Ectodermal cell (in vitro differentiated cells): Measurements from ENCODE around the gene MMP7.

Source experiments
- H3K27ac ChIP-seq: 2 replicates; pipeline ENCODE4 v1.7.0; 2013; ENCODE audit warnings: mild to moderate bottlenecking, low read depth, low read length; ENCODE audit not compliant: insufficient read depth, poor library complexity, severe bottlenecking
- H3K27me3 ChIP-seq: 2 replicates; pipeline ENCODE4 v1.7.0; 2013; ENCODE audit warnings: mild to moderate bottlenecking, low read length; ENCODE audit not compliant: insufficient read depth, control insufficient read depth, poor library complexity, severe bottlenecking
- H3K36me3 ChIP-seq: one replicate; pipeline ENCODE4 v1.7.0; 2013; ENCODE audit warnings: low read length; ENCODE audit not compliant: control insufficient read depth, insufficient read depth
- H3K4me1 ChIP-seq: one replicate; pipeline ENCODE4 v1.7.0; 2013; ENCODE audit warnings: low read length; ENCODE audit not compliant: control insufficient read depth, insufficient read depth
- H3K4me3 ChIP-seq: 2 replicates; pipeline ENCODE4 v1.7.0; 2013; ENCODE audit warnings: low read depth, low read length, control low read depth; ENCODE audit not compliant: insufficient read depth
- H3K9me3 ChIP-seq: 2 replicates; pipeline ENCODE4 v1.7.0; 2013; ENCODE audit warnings: mild to moderate bottlenecking, low read length, moderate library complexity; ENCODE audit not compliant: control insufficient read depth
- WGBS, 2 experiments: methylation state at CpG; one replicate each; pipeline ENCODE4 v1.1.7; 2013; ENCODE audit warnings: missing lambda C conversion rate in 2 of 2; 5-methylcytosine and 5-hydroxymethylcytosine counted together

MMP7 gene

GRCh38 chr11:102499931-102500330, 30.6 kb downstream of the MMP7 start:
- Histone ChIP-seq H3K27me3 (no peaks in the 10 kb centered on the region), H3K4me1 (no peaks in the 10 kb centered on the region), H3K9me3 (no peaks in the 10 kb centered on the region), H3K27ac (no peak overlapping the region), H3K36me3 (no peaks in the 10 kb centered on the region), H3K4me3 (no peak overlapping the region)
- WGBS, 2 experiments = 87 to 100% methylated on average over 1 of the region's 2 CpGs

- Histone ChIP-seq H3K36me3 (no peaks in the 10 kb centered on the region), H3K27me3 (no peaks in the 10 kb centered on the region), H3K27ac (no peak overlapping the region), H3K9me3 (no peaks in the 10 kb centered on the region), H3K4me1 (no peaks in the 10 kb centered on the region), H3K4me3 (no peak overlapping the region)
- WGBS, 2 experiments = 90 to 92% methylated on average over 3 of the region's 3 CpGs
These were observed 31.4 kb downstream of the MMP7 start for GRCh38 chr11:102499151-102499550.

GRCh38 chr11:102497061-102497460, 33.5 kb downstream of the MMP7 start:
- no peaks in the 10 kb centered on the region for H3K4me1 ChIP-seq
- no peaks in the 10 kb centered on the region for H3K9me3 ChIP-seq
- WGBS, 2 experiments = no CpG with 5 or more reads among the region's 4 CpGs
- no peak overlapping the region for H3K27ac ChIP-seq
- H3K36me3 ChIP-seq = no peaks in the 10 kb centered on the region
- H3K27me3 ChIP-seq = no peaks in the 10 kb centered on the region
- no peak overlapping the region for H3K4me3 ChIP-seq

GRCh38 chr11:102495161-102496042, 35.1 kb downstream of the MMP7 start:
- Histone ChIP-seq H3K27ac (no peak overlapping the region), H3K4me3 (no peak overlapping the region)
- 43 to 46% methylated on average over 12 of the region's 12 CpGs for WGBS, 2 experiments

GRCh38 chr11:102494216-102494615, 36.3 kb downstream of the MMP7 start:
- Histone ChIP-seq H3K9me3 (no peaks in the 10 kb centered on the region), H3K36me3 (no peaks in the 10 kb centered on the region), H3K27me3 (no peaks in the 10 kb centered on the region), H3K4me1 (no peaks in the 10 kb centered on the region), H3K27ac (no peak overlapping the region), H3K4me3 (no peak overlapping the region)
- 95 to 97% methylated on average over 4 to 6 of the region's 6 CpGs for WGBS, 2 experiments

More at GRCh38 chr11:102495161-102496042, 35.1 kb downstream of the MMP7 start:
- no peaks in the 10 kb centered on the region for H3K9me3 ChIP-seq
- H3K27me3 ChIP-seq = no peaks in the 10 kb centered on the region
- H3K4me1 ChIP-seq = no peaks in the 10 kb centered on the region
- no peaks in the 10 kb centered on the region for H3K36me3 ChIP-seq

- H3K4me1 ChIP-seq = no peaks in the 10 kb centered on the region
- WGBS, 2 experiments = 80 to 86% methylated on average over 4 to 5 of the region's 5 CpGs
- no peaks in the 10 kb centered on the region for H3K36me3 ChIP-seq
- H3K27me3 ChIP-seq = no peaks in the 10 kb centered on the region
- no peaks in the 10 kb centered on the region for H3K9me3 ChIP-seq
- H3K4me3 ChIP-seq = no peak overlapping the region
- H3K27ac ChIP-seq = no peak overlapping the region
These were observed 37.0 kb downstream of the MMP7 start for GRCh38 chr11:102493524-102493923.

GRCh38 chr11:102491969-102492368, 38.6 kb downstream of the MMP7 start:
- Histone ChIP-seq H3K27ac (no peak overlapping the region), H3K4me1 (no peaks in the 10 kb centered on the region), H3K4me3 (no peak overlapping the region), H3K36me3 (no peaks in the 10 kb centered on the region), H3K9me3 (no peaks in the 10 kb centered on the region), H3K27me3 (no peaks in the 10 kb centered on the region)
- 98 to 100% methylated on average over 2 of the region's 2 CpGs for WGBS, 2 experiments

- Histone ChIP-seq H3K27me3 (no peaks in the 10 kb centered on the region), H3K27ac (no peak overlapping the region), H3K9me3 (no peaks in the 10 kb centered on the region), H3K4me3 (no peak overlapping the region), H3K4me1 (no peaks in the 10 kb centered on the region), H3K36me3 (no peaks in the 10 kb centered on the region)
- 74 to 89% methylated on average over 2 to 5 of the region's 5 CpGs for WGBS, 2 experiments
These were observed 41.1 kb downstream of the MMP7 start for GRCh38 chr11:102489186-102490145.

GRCh38 chr11:102488208-102488607, 42.3 kb downstream of the MMP7 start:
- Histone ChIP-seq H3K4me3 (no peak overlapping the region), H3K4me1 (no peaks in the 10 kb centered on the region), H3K36me3 (no peaks in the 10 kb centered on the region), H3K27ac (no peak overlapping the region), H3K27me3 (no peaks in the 10 kb centered on the region), H3K9me3 (no peaks in the 10 kb centered on the region)
- 90 to 93% methylated on average over 3 of the region's 3 CpGs for WGBS, 2 experiments

GRCh38 chr11:102487214-102487613, 43.3 kb downstream of the MMP7 start:
- WGBS, 2 experiments = 40 to 49% methylated on average over 1 of the region's 1 CpG
- no peaks in the 10 kb centered on the region for H3K4me1 ChIP-seq
- H3K27ac ChIP-seq = no peak overlapping the region
- no peaks in the 10 kb centered on the region for H3K36me3 ChIP-seq
- H3K9me3 ChIP-seq = no peaks in the 10 kb centered on the region
- H3K4me3 ChIP-seq = no peak overlapping the region
- no peaks in the 10 kb centered on the region for H3K27me3 ChIP-seq
